Hepatocyte (in vitro differentiated cells): Measurements from ENCODE around the gene EXOC1.

Experiments
- CTCF ChIP-seq: fragments of 200-600 bp; sonication (generic); IDR thresholded peaks from 2 replicates; pipeline ENCODE4 v1.5.1; 2016; ENCODE audit warnings: antibody characterized with exemption, mild to moderate bottlenecking; ENCODE audit not compliant: poor library complexity
- EZH2 ChIP-seq: fragments of 200-600 bp; sonication (generic); IDR thresholded peaks from 2 replicates; pipeline ENCODE4 v1.6.1; 2016; ENCODE audit warnings: antibody characterized with exemption, mild to moderate bottlenecking, borderline replicate concordance
- EZH2phosphoT487 ChIP-seq: fragments of 200-600 bp; sonication (generic); IDR thresholded peaks from one replicate; pipeline ENCODE4 v1.6.1; 2018; ENCODE audit warnings: antibody characterized with exemption, mild to moderate bottlenecking, low read depth, moderate library complexity; ENCODE audit not compliant: unreplicated experiment, severe bottlenecking

GRCh38 chr4:55907469-55907868, 54.0 kb downstream of the EXOC1 start:
- TF ChIP-seq CTCF (no peak), EZH2phosphoT487 (no peak), EZH2 (no peak)
